GM10266 (cell line): Measurements from ENCODE around the gene LIPC.

Experiments
- DNase-seq: peaks from one replicate; pipeline ENCODE4 v3.0.0; 2012; ENCODE audit errors: extremely low spot score
- CTCF ChIP-seq: IDR thresholded peaks from 2 replicates; pipeline ENCODE4 v1.5.1; 2012; ENCODE audit warnings: mild to moderate bottlenecking, low read depth; ENCODE audit not compliant: control insufficient read depth, insufficient read depth; ENCODE audit errors: missing control alignments

LIPC gene

GRCh38 chr15:58398643-58399042 lies 33.1 kb upstream of the LIPC start:
- DNase-seq, result no peak

GRCh38 chr15:58399739-58400138 lies 32.1 kb upstream of the LIPC start:
- TF ChIP-seq CTCF, result no peak
- no peak for DNase-seq

More at GRCh38 chr15:58398643-58399042, 33.1 kb upstream of the LIPC start:
- TF ChIP-seq CTCF, result no peak

GRCh38 chr15:58401276-58401675 lies 30.5 kb upstream of the LIPC start:
- no peak for DNase-seq
- TF ChIP-seq CTCF, result no peak

- TF ChIP-seq CTCF, result no peak
- no peak for DNase-seq
These were observed 29.7 kb upstream of the LIPC start for GRCh38 chr15:58401991-58402649.

GRCh38 chr15:58403581-58403980 lies 28.2 kb upstream of the LIPC start:
- DNase-seq, result no peak
- no peak for TF ChIP-seq CTCF

- TF ChIP-seq CTCF, result no peak
- DNase-seq, result no peak
These were observed 27.8 kb upstream of the LIPC start for GRCh38 chr15:58404020-58404419.

- DNase-seq, result no peak
- no peak for TF ChIP-seq CTCF
These were observed 27.1 kb upstream of the LIPC start for GRCh38 chr15:58404722-58405121.
